Measurements from ENCODE around the gene UBTD1.

Gene UBTD1

DNA sequence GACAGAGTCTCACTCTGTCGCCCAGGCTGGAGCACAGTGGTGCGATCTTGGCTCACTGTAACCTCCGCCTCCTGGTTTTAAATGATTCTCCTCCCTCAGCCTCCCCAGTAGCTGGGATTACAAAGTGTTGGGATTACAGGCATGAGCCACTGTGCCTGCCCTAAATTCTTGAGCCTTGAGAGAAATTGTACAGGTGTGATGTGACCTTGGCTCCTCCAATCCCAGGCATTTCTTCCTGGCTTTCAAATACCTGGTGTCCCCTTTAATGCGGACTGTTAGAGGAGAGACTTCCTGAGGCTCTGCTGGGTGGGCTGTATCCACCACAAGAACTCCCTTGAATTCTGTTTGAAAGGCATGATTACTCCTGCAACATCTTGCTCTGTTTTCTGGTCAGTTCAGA is 119.6 kb downstream of the UBTD1 start:
- DNase-seq (ENCODE audit: low read depth), result no peak
- H3K36me3 ChIP-seq (ENCODE audit: control insufficient read depth, insufficient read depth, low read length, severe bottlenecking), result no peaks in the 10 kb centered on the region
- H3K9ac ChIP-seq (ENCODE audit: low read length), result no peak overlapping the region
- H3K9me3 ChIP-seq (ENCODE audit: control insufficient read depth, low read length), result no peaks in the 10 kb centered on the region
- no peaks in the 10 kb centered on the region for H3K4me1 ChIP-seq (ENCODE audit: control insufficient read depth, insufficient read depth, low read length)
- no peak overlapping the region for H3K4me3 ChIP-seq (ENCODE audit: low read length)
- H3K27me3 ChIP-seq (replicated peaks; ENCODE audit: control insufficient read depth, insufficient read depth, low read length), result no peaks in the 10 kb centered on the region

DNA sequence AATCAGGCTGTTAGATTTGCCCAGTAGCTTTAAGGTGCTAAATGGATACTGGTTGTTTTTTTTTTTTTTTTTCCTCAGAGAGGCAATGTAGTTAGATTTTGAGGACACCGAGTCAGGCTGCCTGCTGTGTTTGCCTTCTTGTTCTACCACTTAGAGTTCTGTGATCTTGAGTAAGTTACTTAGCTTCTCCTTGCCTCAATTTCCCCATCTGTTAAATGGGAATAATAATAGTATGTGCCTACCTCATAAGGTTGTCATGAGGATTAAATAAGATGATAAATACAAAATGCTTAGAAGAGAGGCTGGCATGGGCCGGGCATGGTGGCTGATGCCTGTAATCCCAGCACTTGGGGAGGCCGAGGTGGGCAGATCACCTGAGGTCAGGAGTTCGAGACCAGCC is 120.0 kb downstream of the UBTD1 start:
- no peak overlapping the region for H3K4me3 ChIP-seq (ENCODE audit: low read length)
- no peak overlapping the region for H3K9ac ChIP-seq (ENCODE audit: low read length)
- no peaks in the 10 kb centered on the region for H3K36me3 ChIP-seq (ENCODE audit: control insufficient read depth, insufficient read depth, low read length, severe bottlenecking)
- no peak for DNase-seq (ENCODE audit: low read depth)
- no peaks in the 10 kb centered on the region for H3K9me3 ChIP-seq (ENCODE audit: control insufficient read depth, low read length)
- H3K4me1 ChIP-seq (ENCODE audit: control insufficient read depth, insufficient read depth, low read length), result no peaks in the 10 kb centered on the region
- H3K27me3 ChIP-seq (replicated peaks; ENCODE audit: control insufficient read depth, insufficient read depth, low read length), result no peaks in the 10 kb centered on the region

Measured in adipocyte (in vitro differentiated cells).